Activated CD4-positive, CD25-positive, alpha-beta regulatory T cell treated with anti-CD3 and anti-CD28 coated beads, Interleukin-2, amount 50 U/mL, for 24 hours (primary cell): Measurements from ENCODE around the gene RNF20.

Experiments used
- ATAC-seq, 2 donors: fragments of 150-1000 bp; cut with Tn5 transposase; one replicate each; pipeline ENCODE4 v1.10.0; 2021; ENCODE audit warnings: mild to moderate bottlenecking in 1 of 2, moderate library complexity in 1 of 2

RNF20 gene

DNA sequence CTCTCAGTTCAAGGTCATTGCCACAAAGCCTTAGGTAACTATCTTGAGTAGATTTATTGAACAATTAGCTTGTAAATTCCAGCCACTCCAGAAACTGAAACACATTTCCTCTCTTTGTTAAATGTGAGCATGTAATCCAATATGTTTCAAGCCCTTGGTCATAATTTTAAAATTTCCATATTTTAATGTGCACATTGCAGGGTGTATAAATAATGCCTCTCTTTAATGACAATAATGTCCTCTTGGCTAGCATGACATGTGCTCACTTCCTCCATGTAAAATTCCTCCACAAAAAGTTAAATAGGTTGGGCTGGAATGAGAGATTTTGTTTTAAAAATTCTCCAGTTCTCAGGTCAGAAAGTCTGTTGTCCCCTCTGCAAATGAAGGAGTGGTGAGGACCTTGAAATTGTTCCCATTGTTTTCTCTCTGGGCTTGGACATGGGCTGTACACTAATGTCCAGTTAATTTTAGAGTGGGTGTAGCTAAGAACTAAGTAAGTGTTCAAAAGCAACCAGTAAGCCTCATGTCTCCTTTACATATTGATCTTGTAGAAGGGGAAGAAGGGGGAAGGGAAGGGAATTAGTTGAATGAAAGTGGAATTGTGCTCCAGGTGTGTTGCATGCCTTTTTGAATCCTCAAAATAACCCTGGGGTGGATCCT lies 58.3 kb downstream of the RNF20 start:
- ATAC-seq: no peak

DNA sequence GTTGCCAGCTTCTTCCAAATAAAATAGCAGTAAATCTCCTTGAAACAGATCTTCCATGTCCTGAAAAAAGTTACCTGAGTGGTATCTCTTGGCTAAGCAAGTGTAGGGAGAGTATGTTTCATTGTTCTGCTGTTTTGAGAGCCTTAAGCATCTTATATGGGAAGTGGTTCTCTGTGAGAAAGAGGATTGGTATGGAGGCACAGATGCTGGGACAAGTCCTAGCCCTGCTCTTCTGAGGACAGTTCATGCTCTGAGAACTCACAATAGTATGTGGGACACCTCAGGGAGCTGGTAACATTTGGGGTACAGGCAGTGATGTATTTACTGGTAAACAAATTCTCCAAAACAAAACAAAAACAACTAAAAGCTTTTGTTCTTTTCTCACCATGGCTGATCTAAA lies 59.1 kb downstream of the RNF20 start:
- no peak for ATAC-seq

DNA sequence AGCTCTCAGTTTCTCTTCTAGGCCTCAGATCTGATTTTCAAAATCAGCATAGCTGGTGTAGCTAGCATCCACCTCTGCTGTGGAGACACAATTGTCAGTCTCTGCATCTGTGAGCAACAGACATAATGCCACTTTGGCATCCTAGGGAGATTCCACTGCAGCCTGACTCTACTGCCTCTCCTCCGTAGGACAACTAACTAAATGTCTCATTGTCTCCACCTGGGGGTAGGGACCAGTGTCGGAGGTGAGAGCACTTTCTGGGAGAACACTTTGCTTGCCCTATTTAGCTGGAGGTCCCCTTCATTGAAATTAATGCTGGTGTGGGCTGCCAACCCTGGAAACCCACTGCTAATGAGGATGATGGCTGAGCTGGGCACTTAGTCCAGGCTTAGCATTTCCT lies 59.7 kb downstream of the RNF20 start:
- no peak for ATAC-seq

DNA sequence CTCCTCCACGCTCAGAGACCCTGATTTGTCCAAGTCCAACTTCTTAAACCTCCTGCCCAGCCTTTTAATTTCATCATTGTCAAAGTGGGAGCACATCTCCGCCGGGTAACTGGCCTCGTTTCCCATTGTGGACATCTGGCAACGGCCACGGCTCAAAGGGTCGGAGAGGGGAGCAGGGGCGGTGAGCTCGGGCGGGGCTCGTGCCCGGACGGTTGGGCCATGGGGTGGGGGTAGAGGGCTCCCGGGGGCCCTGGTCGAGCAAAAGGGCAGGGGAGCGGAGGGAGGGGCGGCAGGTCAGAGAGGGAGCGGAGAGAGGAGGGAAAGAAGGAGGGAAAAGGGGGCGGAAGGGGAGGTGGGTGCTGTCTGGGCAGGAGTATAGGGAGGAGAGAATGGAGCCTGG lies 61.1 kb downstream of the RNF20 start, which contains the start of gene PPP3R2:
Gene PPP3R2 (minus strand): TSS at position 174 of the 400 bp plus-strand sequence. CDS start 48 bp downstream, at position 126.
- ATAC-seq: no peak

DNA sequence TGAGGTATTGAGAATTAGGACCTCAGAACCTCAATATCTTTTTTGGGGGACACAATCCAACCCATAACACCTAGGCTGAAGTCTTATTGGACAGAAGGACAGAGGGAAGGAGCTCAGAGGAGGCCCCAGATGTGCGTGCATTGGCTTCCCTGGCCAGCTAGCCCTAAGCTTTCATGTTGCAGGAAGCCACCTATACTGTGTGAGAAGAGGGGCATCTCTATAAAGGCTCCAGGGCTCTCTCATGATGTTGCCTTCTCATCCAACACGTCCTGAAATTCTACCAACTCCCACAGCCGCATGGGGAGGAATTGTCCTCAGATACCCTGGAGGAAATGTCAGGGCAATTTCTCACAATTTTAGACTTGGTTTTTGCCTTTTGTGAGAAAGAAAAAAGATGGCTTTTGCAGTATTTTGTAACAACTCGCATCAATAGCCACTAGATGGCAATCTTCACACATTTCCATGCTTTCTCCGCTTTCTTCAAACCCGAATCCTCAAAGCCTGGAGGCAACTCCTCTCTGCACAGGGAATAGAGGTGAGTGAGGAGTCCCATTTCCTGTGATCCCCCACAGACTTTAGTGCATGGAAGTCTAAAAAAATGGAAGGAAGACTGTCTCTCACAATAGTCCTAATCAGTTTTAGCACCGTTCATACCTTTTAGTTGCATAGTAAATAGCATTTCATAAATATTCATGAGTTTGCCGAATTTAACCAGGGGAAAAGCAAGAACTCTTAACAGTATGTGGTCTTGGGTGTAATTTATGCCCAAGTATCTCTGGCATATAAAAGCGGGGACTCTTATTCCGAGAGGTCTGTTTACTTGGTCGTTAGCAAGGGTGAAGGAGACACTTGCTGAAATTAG lies 68.5 kb downstream of the RNF20 start:
- ATAC-seq: no peak

DNA sequence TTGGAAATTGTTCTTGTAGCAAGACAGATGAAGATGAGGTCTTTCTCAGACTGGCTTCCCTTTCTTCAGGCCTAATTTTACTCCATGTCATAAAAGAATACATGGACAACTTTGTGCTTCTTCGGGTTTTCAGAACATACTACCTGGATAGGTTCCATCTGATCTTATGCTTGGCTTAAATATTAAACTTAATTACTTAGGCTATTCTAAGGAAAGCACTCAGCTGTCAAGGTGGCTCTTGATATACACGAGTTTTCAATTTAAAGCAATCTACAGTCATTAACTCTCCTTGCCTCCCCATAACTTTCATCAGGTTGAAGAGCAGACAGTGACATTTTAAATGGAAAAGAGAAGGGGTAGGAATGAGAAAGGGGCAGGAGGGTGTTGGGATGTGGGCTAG lies 70.6 kb downstream of the RNF20 start:
- ATAC-seq: no peak

DNA sequence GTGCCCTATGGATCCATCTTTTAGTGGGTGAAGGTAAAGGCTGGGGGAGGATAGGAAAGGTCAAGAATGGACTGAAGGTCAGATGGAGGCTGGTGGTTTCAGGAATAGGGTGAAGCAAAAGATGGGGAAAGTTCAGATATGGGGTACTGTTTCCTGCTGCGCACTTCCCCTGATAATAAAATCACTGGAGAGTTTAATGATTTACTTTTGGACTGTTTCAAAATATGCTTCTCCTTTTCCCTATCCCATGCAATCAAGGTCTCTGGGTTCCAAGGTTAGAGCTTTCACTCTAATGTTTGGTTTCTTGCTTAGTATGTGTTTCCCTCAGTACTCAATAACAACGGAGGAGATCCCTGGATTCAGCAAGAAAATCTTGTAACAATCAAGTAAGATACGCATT lies 71.9 kb downstream of the RNF20 start:
- ATAC-seq: no peak
